Activated naive CD4-positive, alpha-beta T cell treated with anti-CD3 and anti-CD28 coated beads, Interleukin-2, amount 50 U/mL, for 16 hours (primary cell): Measurements from ENCODE around the gene IGF1R.
"Not testable (repeated sequence)": the region's sequence is repeated elsewhere in the genome, so short reads cannot be mapped to it uniquely, and the experiment has no call there.

ENCODE experiments used
- DNase-seq: peaks from one replicate; pipeline ENCODE4 v3.0.0-alpha.2; 2020

Gene IGF1R

GRCh38 chr15:98647774-98648653, at the start of gene IGF1R:
IGF1R (plus strand) TSS chr15:98648539; CDS start chr15:98649582, 1,043 bp downstream.
- DNase-seq, result peak; percentile 90

- peak; percentile 48 for DNase-seq
Observed at GRCh38 chr15:98599909-98600691, 48.2 kb upstream of the IGF1R start.

GRCh38 chr15:98604983-98605382, 43.4 kb upstream of the IGF1R start:
- no peak for DNase-seq

- no peak for DNase-seq
Observed at GRCh38 chr15:98609144-98609852, 39.0 kb upstream of the IGF1R start.

- DNase-seq, result no peak
Observed at GRCh38 chr15:98610991-98611390, 37.3 kb upstream of the IGF1R start.

GRCh38 chr15:98611808-98612207, 36.5 kb upstream of the IGF1R start:
- DNase-seq, result no peak

GRCh38 chr15:98612490-98613110, 35.7 kb upstream of the IGF1R start:
- no peak for DNase-seq

- DNase-seq, result no peak
Observed at GRCh38 chr15:98614681-98615080, 33.7 kb upstream of the IGF1R start.

- DNase-seq, result no peak
Observed at GRCh38 chr15:98616397-98616796, 31.9 kb upstream of the IGF1R start.

GRCh38 chr15:98617328-98617980, 30.9 kb upstream of the IGF1R start:
- no peak for DNase-seq

- DNase-seq, result not testable (repeated sequence)
Observed at GRCh38 chr15:98618576-98618975, 29.8 kb upstream of the IGF1R start.

- DNase-seq, result no peak
Observed at GRCh38 chr15:98620020-98620419, 28.3 kb upstream of the IGF1R start.

GRCh38 chr15:98621021-98621420, 27.3 kb upstream of the IGF1R start:
- DNase-seq, result no peak

- DNase-seq, result no peak
Observed at GRCh38 chr15:98625614-98626013, 22.7 kb upstream of the IGF1R start.

- no peak for DNase-seq
Observed at GRCh38 chr15:98626153-98626552, 22.2 kb upstream of the IGF1R start.

- DNase-seq, result no peak
Observed at GRCh38 chr15:98628216-98628615, 20.1 kb upstream of the IGF1R start.

GRCh38 chr15:98635848-98636247, 12.5 kb upstream of the IGF1R start:
- no peak for DNase-seq

- DNase-seq, result no peak
Observed at GRCh38 chr15:98643115-98643514, 5.2 kb upstream of the IGF1R start.

- DNase-seq, result no peak
Observed at GRCh38 chr15:98646546-98647025, 1.8 kb upstream of the IGF1R start.

- DNase-seq, result peak; percentile 82
Observed at GRCh38 chr15:98647026-98647773, 1.1 kb upstream of the IGF1R start.
